Tongue (tissue), 2 donors: Measurements from ENCODE around the gene GRK2. TPM values are rescaled to one million over a fixed set of nuclear protein-coding genes. Genes with fewer than 3 reads are reported as not detected.
"Not testable (repeated sequence)": the region's sequence is repeated elsewhere in the genome, so short reads cannot be mapped to it uniquely, and the experiment has no call there.

Experiments used
- DNase-seq: peaks from one replicate; pipeline ENCODE4 v3.0.0-alpha.2; 2015
- total RNA-seq: library from RNA; depleted of rRNA; stranded (reverse); fragments of >200 nt; gene quantifications from one replicate; pipeline ENCODE4 v1.2.3, GENCODE V29; 2014

The GRK2 gene
- 47.8 TPM for total RNA-seq

DNA sequence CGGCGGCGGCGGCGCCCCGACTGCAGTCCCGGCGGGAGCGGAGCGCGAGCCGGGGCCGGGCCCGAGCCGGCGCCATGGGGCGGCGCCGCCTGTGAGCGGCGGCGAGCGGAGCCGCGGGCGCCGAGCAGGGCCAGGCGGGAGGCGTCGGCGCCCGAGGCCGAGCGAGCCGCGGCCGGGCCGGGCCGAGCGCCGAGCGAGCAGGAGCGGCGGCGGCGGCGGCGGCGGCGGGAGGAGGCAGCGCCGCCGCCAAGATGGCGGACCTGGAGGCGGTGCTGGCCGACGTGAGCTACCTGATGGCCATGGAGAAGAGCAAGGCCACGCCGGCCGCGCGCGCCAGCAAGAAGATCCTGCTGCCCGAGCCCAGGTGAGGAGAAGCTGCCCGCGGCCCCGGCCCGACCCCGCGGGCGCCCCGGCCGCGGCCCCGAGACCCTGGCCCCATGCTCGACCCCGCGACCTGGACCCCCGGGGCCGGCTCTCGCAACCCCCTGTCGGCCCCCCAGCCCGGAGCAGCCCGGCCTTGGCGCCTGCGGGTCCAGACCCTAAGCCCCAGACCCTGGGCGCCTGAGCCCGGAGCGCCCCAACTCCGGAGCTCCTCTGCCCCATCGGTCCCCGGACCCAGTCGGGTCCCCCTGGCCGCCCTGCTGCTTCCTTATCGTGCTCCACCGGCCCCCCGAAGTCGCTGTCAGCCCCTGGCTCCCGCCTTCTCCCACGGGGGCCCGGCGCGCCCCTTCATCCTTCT is at the start of gene GRK2:
Gene GRK2 (plus strand): TSS at position 25 of the 739 bp plus-strand sequence. CDS start 227 bp downstream, at position 252.
- DNase-seq, result peak; percentile 58

DNA sequence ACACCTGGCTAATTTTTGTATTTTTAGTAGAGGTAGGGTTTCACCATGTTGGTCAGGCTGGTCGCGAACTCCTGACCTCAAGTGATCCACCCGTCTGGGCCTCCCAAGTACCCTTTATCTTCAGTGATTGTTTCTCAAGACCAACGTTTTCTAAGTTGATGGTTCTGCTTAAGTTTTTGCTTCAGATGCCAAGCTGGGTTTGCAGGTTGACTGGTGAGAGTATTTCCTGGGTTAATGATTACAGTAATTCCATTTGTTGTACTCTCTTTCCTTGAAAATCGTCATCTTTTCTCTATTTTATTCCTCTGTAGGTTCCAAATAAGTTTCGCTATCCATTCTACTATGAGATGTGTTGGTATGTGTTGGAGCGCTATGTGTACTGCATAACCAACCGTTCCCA is 38.5 kb upstream of the GRK2 start:
- DNase-seq, result no peak

DNA sequence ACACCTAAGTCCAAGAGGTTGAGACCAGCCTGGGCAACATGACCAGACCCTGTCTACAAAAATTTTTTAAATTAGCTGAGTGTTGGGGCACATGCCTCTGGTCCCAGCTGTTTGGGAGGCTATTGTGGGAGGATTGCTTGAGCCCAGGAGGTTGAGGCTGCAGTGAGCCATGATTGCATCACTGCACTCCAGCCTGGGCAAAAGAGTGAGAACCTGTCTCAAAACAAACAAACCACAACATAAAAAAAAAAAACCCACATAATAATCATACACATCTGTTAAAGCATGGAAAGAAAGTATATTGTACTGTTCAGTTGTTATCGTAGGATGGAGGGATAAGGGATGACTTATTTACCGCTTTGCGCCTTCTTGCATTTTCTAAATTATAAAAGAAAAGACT is 35.9 kb upstream of the GRK2 start:
- no peak for DNase-seq

DNA sequence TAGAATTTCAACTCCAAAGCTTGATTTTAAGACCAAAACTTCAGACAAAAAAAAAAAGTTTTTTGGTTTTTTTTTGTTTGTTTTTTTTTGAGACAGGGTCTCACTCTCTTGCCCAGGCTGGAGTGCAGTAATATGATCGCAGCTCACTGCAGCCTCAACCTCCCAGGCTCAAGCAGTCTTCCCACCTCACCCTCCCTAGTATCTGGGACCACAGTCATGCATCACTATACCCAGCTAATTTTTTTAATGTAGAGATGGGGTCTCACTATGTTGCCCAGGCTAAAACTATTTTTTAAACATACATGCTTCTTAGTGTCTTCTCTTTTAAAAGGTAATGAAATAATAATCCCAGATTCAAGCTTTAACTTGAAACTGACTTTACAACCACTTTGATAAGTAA is 35.4 kb upstream of the GRK2 start:
- DNase-seq, result no peak

GRCh38 chr11:67233584-67234190 is 32.6 kb upstream of the GRK2 start:
- no peak for DNase-seq

GRCh38 chr11:67234571-67234970 is 31.7 kb upstream of the GRK2 start:
- not testable (repeated sequence) for DNase-seq

DNA sequence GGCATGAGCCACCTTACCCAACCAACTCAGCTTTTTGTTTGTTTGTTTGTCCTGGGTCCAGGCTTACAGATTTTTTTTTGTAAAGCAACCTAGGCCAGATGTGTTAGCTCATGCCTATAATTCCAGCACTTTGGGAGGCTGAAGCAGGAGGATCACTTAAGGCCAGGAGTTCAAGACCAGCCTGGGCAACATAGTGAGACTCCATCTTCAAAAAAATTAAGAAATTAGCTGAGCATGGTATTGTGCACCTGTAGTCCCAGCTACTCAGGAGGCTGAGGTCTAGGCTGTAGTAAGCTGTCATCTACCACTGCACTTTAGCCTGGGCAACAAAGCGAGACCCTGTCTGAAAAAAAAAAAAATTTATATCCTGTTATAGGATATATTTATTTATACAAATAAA is 28.7 kb upstream of the GRK2 start:
- DNase-seq, result no peak

GRCh38 chr11:67238894-67239782 is 27.1 kb upstream of the GRK2 start:
- DNase-seq, result peak; percentile 24

GRCh38 chr11:67239783-67240575 is 26.3 kb upstream of the GRK2 start:
- DNase-seq, result peak; percentile 99

DNA sequence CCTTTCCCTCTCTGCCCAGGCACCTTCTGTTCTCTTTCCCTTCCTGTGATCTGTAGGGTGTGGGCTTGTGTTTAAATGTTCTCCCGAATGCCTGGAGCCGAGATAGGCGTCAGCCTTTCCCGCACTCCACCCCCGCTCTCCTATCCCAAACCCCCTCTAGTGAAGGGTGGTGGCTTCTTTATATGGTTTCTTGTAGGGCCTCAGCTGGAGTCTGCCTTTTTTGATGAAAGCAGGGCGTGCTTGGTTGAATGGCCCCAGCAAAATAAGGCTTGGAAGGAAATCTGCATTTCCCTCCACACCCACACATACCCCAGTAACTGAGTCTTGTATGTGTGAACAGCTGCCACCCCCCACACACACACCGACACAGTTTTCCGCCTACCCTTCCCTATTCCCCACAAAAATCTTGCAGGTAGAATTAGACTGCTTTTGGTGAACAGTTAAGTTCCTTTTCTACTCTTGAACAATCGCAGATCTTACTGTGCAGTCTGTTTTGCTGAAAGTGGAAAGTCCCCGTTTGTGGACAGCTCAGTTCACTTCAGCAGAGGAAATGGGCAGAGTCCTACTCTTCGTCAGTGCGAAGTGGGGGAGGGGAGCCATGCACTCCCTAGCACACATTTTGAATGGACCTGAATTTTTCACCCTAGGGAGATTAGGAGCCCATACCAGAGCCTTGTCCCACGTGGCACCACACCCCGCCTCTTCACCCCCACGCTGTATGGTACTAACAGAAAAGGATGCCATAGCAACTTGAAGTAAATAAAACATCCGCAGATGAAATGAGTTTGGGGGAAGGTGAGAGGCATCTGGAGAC is 25.5 kb upstream of the GRK2 start:
- peak; percentile 80 for DNase-seq

- no peak for DNase-seq
Observed at GRCh38 chr11:67242548-67242947, 23.7 kb upstream of the GRK2 start.

GRCh38 chr11:67243051-67243450 is 23.2 kb upstream of the GRK2 start:
- no peak for DNase-seq

- no peak for DNase-seq
Observed at GRCh38 chr11:67245046-67245445, 21.2 kb upstream of the GRK2 start.

- no peak for DNase-seq
Observed at GRCh38 chr11:67247946-67248550, 18.2 kb upstream of the GRK2 start.

DNA sequence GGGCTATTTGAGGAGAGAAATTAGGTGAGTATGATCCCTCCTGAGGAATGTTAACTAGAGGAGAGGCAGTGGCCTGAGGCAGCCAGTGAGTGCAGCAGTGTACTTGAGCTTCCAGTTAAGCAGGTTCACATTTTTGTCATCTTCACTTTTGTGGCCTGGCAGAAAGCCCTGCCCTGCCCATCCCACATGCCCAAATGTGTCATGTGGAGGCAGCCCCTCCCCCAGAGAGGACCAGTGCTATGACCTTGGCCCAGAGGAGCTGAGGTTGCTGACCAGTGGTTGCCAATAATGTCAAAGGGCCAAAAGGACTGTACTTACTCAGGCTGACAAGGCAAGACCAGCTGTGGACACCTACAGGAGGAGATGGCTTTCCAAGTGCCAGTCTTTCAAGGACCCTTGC is 17.6 kb upstream of the GRK2 start:
- DNase-seq, result peak; percentile 63

GRCh38 chr11:67250059-67251043 is 15.9 kb upstream of the GRK2 start:
- no peak for DNase-seq

DNA sequence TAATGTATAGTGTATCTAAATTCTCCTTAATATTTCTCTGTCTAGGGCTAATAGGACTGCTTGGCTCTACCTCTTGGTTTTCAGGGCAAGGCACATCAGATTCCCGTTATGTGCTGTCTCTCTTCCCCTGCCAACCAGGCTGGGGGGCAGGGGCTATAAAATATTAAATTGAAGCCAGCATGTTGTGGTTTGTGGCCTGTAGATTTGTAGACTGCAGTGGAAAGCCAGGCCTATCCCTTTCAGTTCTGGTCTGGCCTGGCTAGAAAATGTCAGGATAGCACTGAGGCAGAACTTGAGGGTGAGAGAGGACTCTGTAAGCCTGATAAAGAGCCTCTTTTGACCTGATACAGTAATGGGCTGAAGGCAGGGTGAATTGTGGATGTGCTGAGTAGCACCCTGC is 14.4 kb upstream of the GRK2 start:
- DNase-seq, result no peak

GRCh38 chr11:67252831-67253239 is 13.4 kb upstream of the GRK2 start:
- no peak for DNase-seq

- DNase-seq, result peak; percentile 64
Observed at GRCh38 chr11:67253872-67254624, 12.2 kb upstream of the GRK2 start.
